ENCODE results near the gene LCN6.

The LCN6 gene

GRCh38 chr9:136717399-136717798 lies 30.9 kb downstream of the LCN6 start:
- no peak for TF ChIP-seq EZH2phosphoT487 (IDR thresholded peaks at IDR 0.05; ENCODE audit: borderline replicate concordance, low read length)
- TF ChIP-seq, protein P1, sequence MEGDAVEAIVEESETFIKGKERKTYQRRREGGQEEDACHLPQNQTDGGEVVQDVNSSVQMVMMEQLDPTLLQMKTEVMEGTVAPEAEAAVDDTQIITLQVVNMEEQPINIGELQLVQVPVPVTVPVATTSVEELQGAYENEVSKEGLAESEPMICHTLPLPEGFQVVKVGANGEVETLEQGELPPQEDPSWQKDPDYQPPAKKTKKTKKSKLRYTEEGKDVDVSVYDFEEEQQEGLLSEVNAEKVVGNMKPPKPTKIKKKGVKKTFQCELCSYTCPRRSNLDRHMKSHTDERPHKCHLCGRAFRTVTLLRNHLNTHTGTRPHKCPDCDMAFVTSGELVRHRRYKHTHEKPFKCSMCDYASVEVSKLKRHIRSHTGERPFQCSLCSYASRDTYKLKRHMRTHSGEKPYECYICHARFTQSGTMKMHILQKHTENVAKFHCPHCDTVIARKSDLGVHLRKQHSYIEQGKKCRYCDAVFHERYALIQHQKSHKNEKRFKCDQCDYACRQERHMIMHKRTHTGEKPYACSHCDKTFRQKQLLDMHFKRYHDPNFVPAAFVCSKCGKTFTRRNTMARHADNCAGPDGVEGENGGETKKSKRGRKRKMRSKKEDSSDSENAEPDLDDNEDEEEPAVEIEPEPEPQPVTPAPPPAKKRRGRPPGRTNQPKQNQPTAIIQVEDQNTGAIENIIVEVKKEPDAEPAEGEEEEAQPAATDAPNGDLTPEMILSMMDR (IDR thresholded peaks at IDR 0.05; ENCODE audit: low read depth, low read length, poor library complexity, severe bottlenecking), result no peak
- peaks cover 47% of the 10 kb centered on the region for H3K4me1 ChIP-seq (ENCODE audit: control insufficient read depth, low read length)
- H3K4me2 ChIP-seq (ENCODE audit: low read length), result no peak overlapping the region
- no peaks in the 10 kb centered on the region for H3K79me2 ChIP-seq (ENCODE audit: control insufficient read depth, low read length)
- H3K36me3 ChIP-seq (ENCODE audit: control insufficient read depth, low read length), result peaks cover 8% of the 10 kb centered on the region; the same call in 1 of the 2 replicates
- no peak overlapping the region for H3K27ac ChIP-seq (ENCODE audit: low read depth, low read length)
- no peaks in the 10 kb centered on the region for H3K9me2 ChIP-seq (replicated peaks; ENCODE audit: control insufficient read depth, low read length)
- peaks cover 11% of the 10 kb centered on the region for H3F3A ChIP-seq (ENCODE audit: control insufficient read depth, insufficient read depth)
- H3K9me3 ChIP-seq (ENCODE audit: control insufficient read depth, insufficient read depth, low read length), result no peaks in the 10 kb centered on the region
- H3K27me3 ChIP-seq (ENCODE audit: control insufficient read depth, low read length), result peaks cover 11% of the 10 kb centered on the region
- no peak overlapping the region for H3K4me3 ChIP-seq (ENCODE audit: low read length)
- no peaks in the 10 kb centered on the region for H4K20me1 ChIP-seq (ENCODE audit: control insufficient read depth, insufficient read depth, low read depth, low read length)

GRCh38 chr9:136714893-136715274 lies 33.4 kb downstream of the LCN6 start:
- Histone ChIP-seq H3K36me3 (ENCODE audit: control insufficient read depth, low read length) (no peaks in the 10 kb centered on the region), H3K4me2 (ENCODE audit: low read length) (peak overlapping the region; percentile 58), H4K20me1 (ENCODE audit: control insufficient read depth, insufficient read depth, low read depth, low read length) (no peaks in the 10 kb centered on the region), H3K9me3 (ENCODE audit: control insufficient read depth, insufficient read depth, low read length) (no peaks in the 10 kb centered on the region), H3K79me2 (ENCODE audit: control insufficient read depth, low read length) (no peaks in the 10 kb centered on the region), H3F3A (ENCODE audit: control insufficient read depth, insufficient read depth) (0 out of 2 replicates have a peak, but pooled peaks cover 3% of the 10 kb centered on the region), H3K4me3 (ENCODE audit: low read length) (peak overlapping the region; percentile 66; the same call in 1 of the 2 replicates), H3K4me1 (ENCODE audit: control insufficient read depth, low read length) (peaks cover 45% of the 10 kb centered on the region), H3K27ac (ENCODE audit: low read depth, low read length) (no peak overlapping the region), H3K9me2 (replicated peaks; ENCODE audit: control insufficient read depth, low read length) (no peaks in the 10 kb centered on the region), H3K27me3 (ENCODE audit: control insufficient read depth, low read length) (peaks cover 23% of the 10 kb centered on the region)
- TF ChIP-seq, protein P1 (IDR thresholded peaks at IDR 0.05; ENCODE audit: low read depth, low read length, poor library complexity, severe bottlenecking), result no peak
- no peak for TF ChIP-seq EZH2phosphoT487 (IDR thresholded peaks at IDR 0.05; ENCODE audit: borderline replicate concordance, low read length)

- Histone ChIP-seq H3K9me3 (ENCODE audit: control insufficient read depth, insufficient read depth, low read length) (no peaks in the 10 kb centered on the region), H3K27me3 (ENCODE audit: control insufficient read depth, low read length) (peaks cover 23% of the 10 kb centered on the region), H3K4me1 (ENCODE audit: control insufficient read depth, low read length) (peaks cover 39% of the 10 kb centered on the region), H3F3A (ENCODE audit: control insufficient read depth, insufficient read depth) (0 out of 2 replicates have a peak, but pooled peaks cover 3% of the 10 kb centered on the region), H4K20me1 (ENCODE audit: control insufficient read depth, insufficient read depth, low read depth, low read length) (no peaks in the 10 kb centered on the region), H3K27ac (ENCODE audit: low read depth, low read length) (no peak overlapping the region), H3K9me2 (replicated peaks; ENCODE audit: control insufficient read depth, low read length) (no peaks in the 10 kb centered on the region), H3K4me3 (ENCODE audit: low read length) (peak overlapping the region; percentile 66), H3K79me2 (ENCODE audit: control insufficient read depth, low read length) (no peaks in the 10 kb centered on the region), H3K36me3 (ENCODE audit: control insufficient read depth, low read length) (no peaks in the 10 kb centered on the region), H3K4me2 (ENCODE audit: low read length) (peak overlapping the region; percentile 58)
- TF ChIP-seq, protein P1 (IDR thresholded peaks at IDR 0.05; ENCODE audit: low read depth, low read length, poor library complexity, severe bottlenecking), result no peak
- no peak for TF ChIP-seq EZH2phosphoT487 (IDR thresholded peaks at IDR 0.05; ENCODE audit: borderline replicate concordance, low read length)
Measured at GRCh38 chr9:136714096-136714892, 34.0 kb downstream of the LCN6 start.
